Natural killer cell (primary cell): ENCODE data around the gene DNM2. TPM values are rescaled to one million over a fixed set of nuclear protein-coding genes. Genes with fewer than 3 reads are reported as not detected.

Experiments
- ATAC-seq, 3 donors: fragments of 150-1000 bp in 2 of 3; fragments of 200-7000 bp in 1 of 3; cut with Tn5 transposase; 1 replicate in 1 of 3; 2 replicates in 2 of 3; pipeline ENCODE4 v1.10.0; 2021; ENCODE audit warnings: mild to moderate bottlenecking in 2 of 3, moderate library complexity in 2 of 3
- DNase-seq, 2 donors: peaks; one replicate each; pipeline versions ENCODE4 v3.0.0 to v3.0.0-alpha.2; 2013 to 2021; ENCODE audit warnings: mixed read lengths in 1 of 2
- H3K27ac ChIP-seq: one replicate; pipeline ENCODE4 v1.5.1; 2013; ENCODE audit warnings: mild to moderate bottlenecking, low read length
- H3K27me3 ChIP-seq: one replicate; pipeline ENCODE4 v1.6.1; 2013; ENCODE audit warnings: low read length; ENCODE audit not compliant: control insufficient read depth, insufficient read depth
- H3K36me3 ChIP-seq: one replicate; pipeline ENCODE4 v1.6.1; 2013; ENCODE audit warnings: low read length; ENCODE audit not compliant: control insufficient read depth, insufficient read depth
- H3K4me1 ChIP-seq: one replicate; pipeline ENCODE4 v1.6.1; 2013; ENCODE audit warnings: low read length; ENCODE audit not compliant: control insufficient read depth, insufficient read depth
- H3K4me3 ChIP-seq: one replicate; pipeline ENCODE4 v1.5.1; 2013; ENCODE audit warnings: low read length
- H3K9me3 ChIP-seq: one replicate; pipeline ENCODE4 v1.6.1; 2013; ENCODE audit warnings: low read length; ENCODE audit not compliant: control insufficient read depth, insufficient read depth
- H3K27ac Mint-ChIP-seq, 2 donors: one replicate each; pipeline ENCODE4 v1.8.0; 2022; ENCODE audit warnings: mild to moderate bottlenecking in 2 of 2, mixed read lengths in 2 of 2, moderate library complexity in 1 of 2
- H3K27me3 Mint-ChIP-seq, 2 donors: one replicate each; pipeline ENCODE4 v1.8.0; 2022; ENCODE audit warnings: low read depth in 2 of 2, mixed read lengths in 2 of 2
- H3K36me3 Mint-ChIP-seq: one replicate; pipeline ENCODE4 v1.8.0; 2022; ENCODE audit warnings: mixed read lengths
- H3K4me1 Mint-ChIP-seq, 2 donors: one replicate each; pipeline ENCODE4 v1.8.0; 2022; ENCODE audit warnings: mixed read lengths in 2 of 2
- H3K4me3 Mint-ChIP-seq: one replicate; pipeline ENCODE4 v1.8.0; 2022; ENCODE audit warnings: mild to moderate bottlenecking, moderate library complexity, mixed read lengths
- H3K9me3 Mint-ChIP-seq, 2 donors: one replicate each; pipeline ENCODE4 v1.8.0; 2022; ENCODE audit warnings: mixed read lengths in 2 of 2
- CTCF ChIP-seq: fragments of 200-600 bp; IDR thresholded peaks from one replicate; pipeline ENCODE4 v1.8.0; 2022; ENCODE audit warnings: antibody characterized with exemption
- WGBS: methylation state at CpG from one replicate; pipeline ENCODE4 v1.1.7; 2013; ENCODE audit warnings: missing lambda C conversion rate; ENCODE audit not compliant: insufficient coverage; 5-methylcytosine and 5-hydroxymethylcytosine counted together
- intact Hi-C: fragments of 100-400 bp; cut with micrococcal nuclease; formaldehyde crosslinking; loops from one replicate; pipeline ENCODE4 v1.14.2; 2022
- total RNA-seq, 4 donors: library from RNA; stranded (reverse); fragments of 120-200 nt in 1 of 4; gene quantifications; one replicate each; pipeline versions ENCODE4 v1.2.3 to v1.2.4, GENCODE V29; 2013 to 2022

The DNM2 gene
- total RNA-seq, 3 donors from 2014 or later (not counting 1 experiment from before 2014, with no cell fraction given), result 419 to 491 (median 428) TPM

- no peaks in the 10 kb centered on the region for H3K9me3 ChIP-seq
- WGBS, result 92% methylated on average over 19 of the region's 19 CpGs
- Mint-ChIP-seq H3K36me3 (no peaks in the 10 kb centered on the region), H3K4me1 (peaks cover 74 to 79% of the 10 kb centered on the region in 2 donors), H3K27ac (peak overlapping the region; percentile 87 to 98), H3K4me3 (peak overlapping the region; percentile 66), H3K9me3 (no peaks in the 10 kb centered on the region), H3K27me3 (no peaks in the 10 kb centered on the region)
- peak overlapping the region; percentile 53 for H3K27ac ChIP-seq
- DNase-seq (no peak), ATAC-seq (no peak)
- H3K4me3 ChIP-seq, result no peak overlapping the region
- H3K36me3 ChIP-seq, result peaks cover 8% of the 10 kb centered on the region
- no peaks in the 10 kb centered on the region for H3K27me3 ChIP-seq
- peaks cover 90% of the 10 kb centered on the region for H3K4me1 ChIP-seq
- no peak for TF ChIP-seq CTCF
- intact Hi-C loops, result no loop called here
Measured at GRCh38 chr19:10761443-10762250, 43.8 kb downstream of the DNM2 start.

GRCh38 chr19:10762656-10763055, 44.8 kb downstream of the DNM2 start:
- Mint-ChIP-seq H3K36me3 (no peaks in the 10 kb centered on the region), H3K9me3 (no peaks in the 10 kb centered on the region), H3K27me3 (no peaks in the 10 kb centered on the region), H3K27ac (peak overlapping the region; percentile 87 to 98), H3K4me3 (peak overlapping the region; percentile 71), H3K4me1 (peaks cover 73 to 77% of the 10 kb centered on the region in 2 donors)
- no peak for ATAC-seq
- Histone ChIP-seq H3K27ac (peak overlapping the region; percentile 53), H3K9me3 (no peaks in the 10 kb centered on the region), H3K27me3 (no peaks in the 10 kb centered on the region), H3K36me3 (peaks cover 8% of the 10 kb centered on the region), H3K4me1 (peaks cover 85% of the 10 kb centered on the region), H3K4me3 (no peak overlapping the region)
- TF ChIP-seq CTCF, result no peak
- intact Hi-C loops, result no loop called here
- DNase-seq, result peak in 1 of 2 donors; percentile 55
- WGBS, result 17% methylated on average over 1 of the region's 1 CpG

GRCh38 chr19:10763411-10763810, 45.5 kb downstream of the DNM2 start:
- Histone ChIP-seq H3K4me3 (no peak overlapping the region), H3K27me3 (no peaks in the 10 kb centered on the region), H3K4me1 (peaks cover 84% of the 10 kb centered on the region), H3K36me3 (peaks cover 8% of the 10 kb centered on the region), H3K27ac (peak overlapping the region; percentile 53), H3K9me3 (no peaks in the 10 kb centered on the region)
- intact Hi-C loops, result no loop called here
- peaks cover 73 to 78% of the 10 kb centered on the region in 2 donors for H3K4me1 Mint-ChIP-seq
- TF ChIP-seq CTCF, result no peak
- H3K9me3 Mint-ChIP-seq, result no peaks in the 10 kb centered on the region
- no peak for DNase-seq
- H3K27ac Mint-ChIP-seq, result peak overlapping the region; percentile 87 to 98
- H3K27me3 Mint-ChIP-seq, result no peaks in the 10 kb centered on the region
- peak overlapping the region; percentile 49 for H3K4me3 Mint-ChIP-seq
- ATAC-seq, result no peak
- WGBS, result 78% methylated on average over 5 of the region's 5 CpGs
- no peaks in the 10 kb centered on the region for H3K36me3 Mint-ChIP-seq
